K562 (cell line): ENCODE data around the gene NDUFB10. TPM values are rescaled to one million over a fixed set of nuclear protein-coding genes. Genes with fewer than 3 reads are reported as not detected.
A peak's percentile ranks its signal among the peaks of the same experiment; 100 is the strongest.

Source experiments
- ATAC-seq: fragments of 200-7000 bp; cut with Tn5 transposase; 3 replicates; pipeline ENCODE4 v1.9.1; 2020; ENCODE audit warnings: moderate library complexity
- BruUV-seq: library from RNA; stranded (reverse); fragments of 400-500 nt; replicated peaks from 2 replicates; lab custom pipeline; 2021; lab: Mats Ljungman, UMichigan
- CTCF ChIA-PET: fragments of 300-600 bp; formaldehyde crosslinking; extraction: SDS; loops from one replicate; lab custom pipeline; 2021; ENCODE audit warnings: low intra/inter-chr PET ratio; lab: Yijun Ruan, JAX
- POLR2A ChIA-PET: fragments of 300-600, 350-650 bp; sonication (Branson Sonifier 250); formaldehyde crosslinking; extraction: SDS; loops from one replicate; lab custom pipeline; 2021; ENCODE audit warnings: antibody characterized with exemption, inconsistent platforms; lab: Yijun Ruan, JAX
- DNase-seq, 4 experiments: peaks; one replicate each; pipeline versions ENCODE4 v3.0.0 to v3.0.0-alpha.2; 2011 to 2018; ENCODE audit warnings: low spot score in 3 of 4, mixed read lengths in 3 of 4; ENCODE audit errors: extremely low read depth in 1 of 4
- FAIRE-seq: peaks from 2 replicates; lab custom pipeline; 2011; peaks lifted over from hg19 to GRCh38; lab: Jason Lieb, UNC
- H2AFZ ChIP-seq: 2 replicates; pipeline ENCODE4 v1.6.0; 2011; ENCODE audit warnings: low read depth, low read length, control low read depth, inconsistent platforms
- H3K27ac ChIP-seq: fragments of 200-600 bp; 3 replicates; pipeline ENCODE4 v1.8.0; 2011; ENCODE audit warnings: low read depth, mild to moderate bottlenecking, control low read depth, inconsistent platforms, low read length, moderate library complexity, mixed read lengths; ENCODE audit errors: extremely low read depth
- H3K27me3 ChIP-seq, 2 experiments: fragments of 300-600 bp in 1 of 2; 2 replicates in 1 of 2; 3 replicates in 1 of 2; pipeline versions ENCODE4 v1.6.0 to v1.8.0; 2011; ENCODE audit warnings: inconsistent platforms in 2 of 2, low read length in 2 of 2, mild to moderate bottlenecking in 1 of 2, mixed read lengths in 1 of 2, moderate library complexity in 1 of 2; ENCODE audit not compliant: control insufficient read depth in 2 of 2, insufficient read depth in 2 of 2
- H3K36me3 ChIP-seq: fragments of 300-600 bp; 3 replicates; pipeline ENCODE4 v1.8.0; 2011; ENCODE audit warnings: mild to moderate bottlenecking, low read length, inconsistent platforms; ENCODE audit not compliant: control insufficient read depth, insufficient read depth
- H3K4me1 ChIP-seq, 2 experiments: fragments of 200-600 bp in 1 of 2; replicated peaks in 1 of 2; 2 replicates in 1 of 2; 3 replicates in 1 of 2; pipeline versions ENCODE4 v1.5.1 to v1.8.0; 2011; ENCODE audit warnings: inconsistent platforms in 2 of 2, low read length in 2 of 2, mild to moderate bottlenecking in 1 of 2, mixed read lengths in 1 of 2, moderate library complexity in 1 of 2; ENCODE audit not compliant: control insufficient read depth in 2 of 2, insufficient read depth in 2 of 2
- H3K4me2 ChIP-seq: 2 replicates; pipeline ENCODE4 v1.6.1; 2011; ENCODE audit warnings: low read length, control low read depth, inconsistent platforms, mixed read lengths; ENCODE audit not compliant: insufficient read depth
- H3K4me3 ChIP-seq: fragments of 200-600 bp; sonication (generic), shearing (Covaris generic); 2 replicates; pipeline ENCODE4 v1.5.1; 2016; ENCODE audit warnings: control low read depth, inconsistent platforms
- H3K79me2 ChIP-seq: fragments of 200-600 bp; 3 replicates; pipeline ENCODE4 v1.8.0; 2011; ENCODE audit warnings: low read length, inconsistent platforms; ENCODE audit not compliant: control insufficient read depth, insufficient read depth
- H3K9ac ChIP-seq, 2 experiments: 2 replicates each; pipeline versions ENCODE4 v1.6.0 to v1.6.1; 2011; ENCODE audit warnings: low read depth in 2 of 2, low read length in 2 of 2, control low read depth in 1 of 2, inconsistent platforms in 1 of 2, mild to moderate bottlenecking in 1 of 2, mixed read lengths in 1 of 2; ENCODE audit not compliant: insufficient read depth in 1 of 2
- H3K9me1 ChIP-seq: one replicate; pipeline ENCODE4 v1.6.0; 2011; ENCODE audit warnings: inconsistent platforms, mild to moderate bottlenecking, low read length, moderate library complexity; ENCODE audit not compliant: control insufficient read depth, insufficient read depth
- H3K9me3 ChIP-seq: replicated peaks from 2 replicates; pipeline ENCODE4 v1.5.1; 2011; ENCODE audit warnings: low read depth, low read length, inconsistent platforms; ENCODE audit not compliant: control insufficient read depth, insufficient read depth
- H4K20me1 ChIP-seq: replicated peaks from 2 replicates; pipeline ENCODE4 v1.6.1; 2011; ENCODE audit warnings: low read length, inconsistent platforms, mixed read lengths; ENCODE audit not compliant: control insufficient read depth, insufficient read depth
- EGR1 ChIP-seq: fragments of 450-650 bp; conservative IDR thresholded peaks from 2 replicates; pipeline ENCODE4 v1.6.1; 2017; ENCODE audit warnings: mild to moderate bottlenecking
- IRF2 ChIP-seq: sonication (generic); formaldehyde crosslinking; IDR thresholded peaks from 2 replicates; pipeline ENCODE4 v1.8.1; 2022; ENCODE audit warnings: mild to moderate bottlenecking, missing genetic modification reagents
- KDM1A ChIP-seq, 2 experiments: fragments of 450-650 bp; IDR thresholded peaks; 2 replicates each; pipeline ENCODE4 v1.6.1; 2016; ENCODE audit warnings: mild to moderate bottlenecking in 2 of 2
- MBD2 ChIP-seq: sonication (generic); IDR thresholded peaks from 2 replicates; pipeline ENCODE4 v1.6.1; 2016; ENCODE audit warnings: low read depth, borderline replicate concordance
- NFIC ChIP-seq: fragments of 450-650 bp; IDR thresholded peaks from 2 replicates; pipeline ENCODE4 v1.6.1; 2017; ENCODE audit warnings: mild to moderate bottlenecking, inconsistent platforms
- PHB ChIP-seq: fragments of 250-450 bp; sonication (Bioruptor Pico); IDR thresholded peaks from 2 replicates; pipeline ENCODE4 v1.5.0; 2021
- ZNF354B ChIP-seq: fragments of 250-450 bp; sonication (Bioruptor Pico); IDR thresholded peaks from 2 replicates; pipeline ENCODE4 v1.4.0; 2020
- ZNF384 ChIP-seq: IDR thresholded peaks from 2 replicates; pipeline ENCODE4 v1.6.1; 2012; ENCODE audit warnings: low read depth, low read length, improper control_type of control experiment
- WGBS: fragments of 100-300 bp; shearing (Covaris generic); methylation state at CpG from one replicate; pipeline ENCODE4 v1.1.6; 2016; ENCODE audit warnings: low coverage, mixed read lengths; ENCODE audit not compliant: insufficient coverage; ENCODE audit errors: missing lambda C conversion rate; 5-methylcytosine and 5-hydroxymethylcytosine counted together
- in situ Hi-C: fragments of 300-500 bp; cut with MboI; formaldehyde crosslinking; loops from 4 replicates; pipeline ENCODE4 v1.15.0; 2018; ENCODE audit warnings: inconsistent platforms, mixed read lengths
- intact Hi-C: fragments of 100-400 bp; cut with micrococcal nuclease; formaldehyde crosslinking; loops from 2 replicates; pipeline ENCODE4 v1.14.2; 2022
- polyA plus RNA-seq, 8 experiments: library from polyadenylated mRNA; depleted of rRNA in 4 of 8; stranded (reverse) in 5 of 8; unstranded in 3 of 8; fragments of >200 nt; fragmentation: Nextera tagmentation in 2 of 8; fragmentation: Illumina TruSeq in 1 of 8; extraction: Ambion mirVana in 2 of 8; extraction: Trizol in 1 of 8; gene quantifications; 2 replicates each; pipeline versions ENCODE4 v1.2.1 to v1.2.3, GENCODE V29; 2011 to 2014; ENCODE audit warnings: inconsistent platforms in 1 of 8, missing spikeins in 1 of 8
- total RNA-seq, 7 experiments: library from RNA; depleted of rRNA in 6 of 7; stranded (reverse); fragments of >200 nt in 6 of 7; fragmentation: Illumina TruSeq in 2 of 7; extraction: Trizol in 2 of 7; gene quantifications; 2 replicates each; pipeline versions ENCODE4 v1.2.1 to v1.2.3, GENCODE V29; 2011 to 2021; ENCODE audit warnings: low replicate concordance in 1 of 7

The NDUFB10 gene
- total and polyA plus RNA-seq, 9 of the 15 experiments (the other 6 are each of a cell fraction or from before 2014, with no cell fraction given), result 69.3 to 527 (median 161) TPM

DNA sequence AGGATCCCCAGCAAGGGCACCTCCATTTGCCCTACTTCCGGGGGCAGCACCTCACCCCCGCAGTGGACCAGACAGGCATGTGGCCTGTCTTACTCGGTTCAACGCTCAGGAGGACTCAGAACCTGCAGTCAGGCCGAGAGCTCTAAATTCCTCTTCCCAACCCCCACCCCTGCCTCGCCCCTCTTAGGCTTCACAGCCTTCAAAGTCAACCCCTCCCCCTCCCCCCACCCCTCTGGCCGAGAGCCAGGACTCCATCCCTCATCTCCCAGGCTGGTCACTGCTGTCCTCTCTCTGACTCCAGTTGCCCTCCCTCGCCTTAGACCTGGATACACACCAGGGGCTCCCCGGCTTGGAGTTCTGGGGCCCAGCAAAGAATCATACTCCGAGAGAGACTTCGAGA lies 33.1 kb upstream of the NDUFB10 start:
- WGBS, result 50% methylated on average over 7 of the region's 11 CpGs

GRCh38 chr16:1929105-1929504 lies 30.2 kb upstream of the NDUFB10 start:
- Histone ChIP-seq H3K9me3 (no peaks in the 10 kb centered on the region), H3K9me1 (no peaks in the 10 kb centered on the region), H3K36me3 (no peaks in the 10 kb centered on the region), H3K4me1 (peaks cover 4 to 44% of the 10 kb centered on the region in 2 experiments; a peak in 3 of 5 replicates), H2AFZ (peak overlapping the region; percentile 95), H3K9ac (peak overlapping the region; percentile 61 to 93; a peak in 3 of 4 replicates), H3K27ac (peak overlapping the region; percentile 66; the same call in 2 of the 3 replicates), H4K20me1 (no peaks in the 10 kb centered on the region), H3K27me3 (no peaks in the 10 kb centered on the region), H3K4me2 (peak overlapping the region; percentile 59), H3K4me3 (peak overlapping the region; percentile 44), H3K79me2 (no peaks in the 10 kb centered on the region)
- intact Hi-C loops, result loop anchor here (2.0 kb wide), 1 partner anchor 64 kb away; no protein-coding TSS in a partner anchor
- TF ChIP-seq IRF2 (CRISPR knock-in tag), result no peak
- 0 out of 2 replicates have a peak, but pooled peaks have one; percentile 9 for TF ChIP-seq MBD2
- peak; percentile 43; the same call in 1 of the 2 replicates for TF ChIP-seq ZNF384
- TF ChIP-seq PHB, result no peak
- TF ChIP-seq EGR1, result peak; percentile 77
- ChIA-PET POLR2A (interaction anchor here (0.6 to 1.4 kb wide), 4 partner anchors 57 to 146 kb away, joined by 3 to 5 read pairs (median 4); partner anchors contain the start of genes MEIOB, NUBP2 and SPSB3), CTCF (interaction anchor here (0.6 to 3.4 kb wide), 4 partner anchors 63 to 116 kb away, joined by 3 to 51 read pairs (median 18); no protein-coding TSS in a partner anchor)
- ATAC-seq, result peak; percentile 68
- in situ Hi-C loops, result no loop called here
- BruUV-seq, result no TSS peak
- peak; percentile 61 to 63 (median 62) for DNase-seq
- peak; percentile 81 for FAIRE-seq
- 50% methylated on average over 1 of the region's 11 CpGs for WGBS

More for the DNA sequence above, 33.1 kb upstream of the NDUFB10 start:
- H3K4me3 ChIP-seq, result no peak overlapping the region
- intact Hi-C loops, result no loop called here
- FAIRE-seq, result no peak
- no peak overlapping the region for H3K4me2 ChIP-seq
- H3K4me1 ChIP-seq, result peaks cover 10 to 40% of the 10 kb centered on the region in 2 experiments; a peak in 4 of 5 replicates
- DNase-seq, result no peak
- no peaks in the 10 kb centered on the region for H3K36me3 ChIP-seq
- no peaks in the 10 kb centered on the region for H3K27me3 ChIP-seq
- H3K9ac ChIP-seq, result peak overlapping the region in 1 of 2 experiments; percentile 85; a peak in 2 of 4 replicates
- TF ChIP-seq KDM1A (IDR thresholded peaks at IDR 0.05) (peak in 1 of 2 experiments; percentile 37; a peak in 1 of 4 replicates), ZNF354B (CRISPR knock-in tag) (no peak), NFIC (peak; percentile 73)
- BruUV-seq, result no TSS peak
- H3K79me2 ChIP-seq, result no peaks in the 10 kb centered on the region
- no peak for ATAC-seq
- ChIA-PET CTCF (no interaction called here), POLR2A (no interaction called here)
- H3K9me3 ChIP-seq, result no peaks in the 10 kb centered on the region
- in situ Hi-C loops, result no loop called here
- no peak overlapping the region for H3K27ac ChIP-seq
- no peaks in the 10 kb centered on the region for H3K9me1 ChIP-seq
- no peak overlapping the region for H2AFZ ChIP-seq
- no peaks in the 10 kb centered on the region for H4K20me1 ChIP-seq
